ENCODE results near the gene GMEB1. TPM values are rescaled to one million over a fixed set of nuclear protein-coding genes. Genes with fewer than 3 reads are reported as not detected.
"Not testable (repeated sequence)": the region's sequence is repeated elsewhere in the genome, so short reads cannot be mapped to it uniquely, and the experiment has no call there.

GMEB1 gene
- polyA plus RNA-seq, 1 donor (not counting 4 experiments of a cell fraction or from before 2014, with no cell fraction given): 6.0 TPM

DNA sequence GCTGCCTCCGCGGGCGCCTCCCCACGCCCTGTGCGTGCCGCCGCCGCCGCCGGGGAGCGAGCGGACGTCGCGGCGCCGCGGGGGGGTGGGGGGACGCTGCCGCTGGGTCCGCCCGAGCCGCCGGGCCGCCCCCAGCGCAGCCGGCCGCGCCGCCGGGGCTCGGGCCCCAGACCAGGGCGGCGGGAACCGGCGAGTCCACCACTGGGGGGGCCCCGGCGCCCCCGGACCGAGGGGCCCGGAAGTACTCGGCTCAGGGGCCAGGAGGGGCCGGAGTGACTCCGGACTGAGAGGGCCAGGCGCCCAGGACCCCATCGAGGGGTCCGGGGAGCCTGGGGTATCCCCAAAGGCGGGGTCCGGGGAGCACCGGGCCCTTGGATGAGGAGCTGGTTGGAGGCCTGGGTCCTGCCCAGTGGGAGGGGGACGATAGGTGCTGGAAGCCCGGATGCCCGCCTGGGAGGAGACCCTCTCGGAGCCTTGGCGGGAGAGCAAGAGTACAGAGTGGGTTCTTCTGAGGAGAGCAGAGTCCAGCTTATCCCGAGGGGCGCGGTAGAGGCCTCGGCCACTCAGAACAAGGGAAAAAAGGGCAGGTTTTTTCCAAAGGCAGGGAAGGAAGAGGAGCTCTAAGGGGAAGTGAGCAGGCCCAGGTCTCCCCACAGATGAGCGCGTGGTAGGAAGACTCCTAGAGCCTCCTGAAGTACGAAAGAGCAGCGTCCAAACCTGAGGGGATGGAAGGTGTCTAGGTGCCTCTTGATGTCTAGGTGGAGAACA, 556 bp downstream of the GMEB1 start:
- peak overlapping the region; percentile 88 for H3K9ac ChIP-seq (ENCODE audit: control insufficient read depth, extremely low read depth, insufficient read depth, low read length)
- peak; percentile 21 for DNase-seq (ENCODE audit: low read depth, low spot score)
- dilution Hi-C loops (cut with MboI; ENCODE audit: extremely low pct_ligation_motif_present, low sequenced_read_pairs): no loop called here
- H3K4me3 ChIP-seq (ENCODE audit: control insufficient read depth in 2 of 3, extremely low read depth in 1 of 3, insufficient read depth in 2 of 3, low read depth in 1 of 3, low read length in 3 of 3): peak overlapping the region; percentile 69 to 90 (median 76)
- no peaks in the 10 kb centered on the region for H3K36me3 ChIP-seq (ENCODE audit: control insufficient read depth in 2 of 2, extremely low read depth in 1 of 2, insufficient read depth in 2 of 2, low read length in 2 of 2)
- H3K27ac ChIP-seq (ENCODE audit: control insufficient read depth, insufficient read depth, low read length): peak overlapping the region; percentile 75
- H3K4me2 ChIP-seq (ENCODE audit: control insufficient read depth, extremely low read depth, insufficient read depth, low read depth, low read length): peak overlapping the region; percentile 90
- H4K20me1 ChIP-seq (ENCODE audit: control insufficient read depth, extremely low read depth, insufficient read depth, low read length): no peaks in the 10 kb centered on the region
- peaks cover 20% of the 10 kb centered on the region for H3K79me2 ChIP-seq (ENCODE audit: control insufficient read depth, insufficient read depth, low read length)
- TF ChIP-seq EZH2 (IDR thresholded peaks at IDR 0.05; ENCODE audit: low read length): no peak
- TF ChIP-seq, protein P1, sequence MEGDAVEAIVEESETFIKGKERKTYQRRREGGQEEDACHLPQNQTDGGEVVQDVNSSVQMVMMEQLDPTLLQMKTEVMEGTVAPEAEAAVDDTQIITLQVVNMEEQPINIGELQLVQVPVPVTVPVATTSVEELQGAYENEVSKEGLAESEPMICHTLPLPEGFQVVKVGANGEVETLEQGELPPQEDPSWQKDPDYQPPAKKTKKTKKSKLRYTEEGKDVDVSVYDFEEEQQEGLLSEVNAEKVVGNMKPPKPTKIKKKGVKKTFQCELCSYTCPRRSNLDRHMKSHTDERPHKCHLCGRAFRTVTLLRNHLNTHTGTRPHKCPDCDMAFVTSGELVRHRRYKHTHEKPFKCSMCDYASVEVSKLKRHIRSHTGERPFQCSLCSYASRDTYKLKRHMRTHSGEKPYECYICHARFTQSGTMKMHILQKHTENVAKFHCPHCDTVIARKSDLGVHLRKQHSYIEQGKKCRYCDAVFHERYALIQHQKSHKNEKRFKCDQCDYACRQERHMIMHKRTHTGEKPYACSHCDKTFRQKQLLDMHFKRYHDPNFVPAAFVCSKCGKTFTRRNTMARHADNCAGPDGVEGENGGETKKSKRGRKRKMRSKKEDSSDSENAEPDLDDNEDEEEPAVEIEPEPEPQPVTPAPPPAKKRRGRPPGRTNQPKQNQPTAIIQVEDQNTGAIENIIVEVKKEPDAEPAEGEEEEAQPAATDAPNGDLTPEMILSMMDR (optimal IDR thresholded peaks at IDR 0.05 in 1 of 3, IDR thresholded peaks at IDR 0.05 in 1 of 3, conservative IDR thresholded peaks at IDR 0.05 in 1 of 3; ENCODE audit: extremely low read depth in 1 of 3, insufficient read depth in 2 of 3, low read length in 3 of 3): no peak
- H3K27me3 ChIP-seq (ENCODE audit: control insufficient read depth, extremely low read depth, insufficient read depth, low read length): no peaks in the 10 kb centered on the region
- no peaks in the 10 kb centered on the region for H3K9me1 ChIP-seq (ENCODE audit: control insufficient read depth, extremely low read depth, insufficient read depth, low read length)
- peak overlapping the region; percentile 59 for H2AFZ ChIP-seq (ENCODE audit: control insufficient read depth, low read length)
- peaks cover 8% of the 10 kb centered on the region for H3K4me1 ChIP-seq (ENCODE audit: control insufficient read depth, extremely low read depth, insufficient read depth, low read length)
- H3K9me3 ChIP-seq (ENCODE audit: control insufficient read depth, low read depth, low read length): no peaks in the 10 kb centered on the region
- peak; percentile 23 for FAIRE-seq

DNA sequence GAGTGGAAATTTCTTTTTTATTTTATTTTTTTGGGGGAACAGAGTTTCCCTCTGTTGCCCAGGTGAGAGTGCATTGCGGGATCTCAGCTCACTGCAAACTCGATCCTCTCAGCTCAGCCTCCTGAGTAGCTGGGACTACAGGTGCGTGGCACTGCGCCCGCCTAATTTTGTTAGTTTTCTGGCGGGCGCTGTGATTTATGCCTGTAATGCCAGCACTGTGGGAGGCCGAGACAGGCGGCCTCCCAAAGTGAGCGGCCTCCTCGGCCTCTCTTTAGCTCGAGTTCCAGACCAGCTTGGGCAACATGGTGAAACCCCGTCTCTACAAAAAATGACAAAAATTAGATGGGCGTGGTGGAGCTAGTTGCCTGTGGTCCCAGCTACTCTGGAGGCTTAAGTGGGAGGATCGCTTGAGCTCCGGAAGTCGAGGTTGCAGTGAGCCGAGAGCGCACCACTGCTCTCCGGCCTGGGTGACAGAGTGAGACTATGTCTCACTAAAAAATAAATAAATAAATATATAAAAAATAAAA, 2.7 kb downstream of the GMEB1 start:
- no peak overlapping the region for H3K4me3 ChIP-seq (ENCODE audit: control insufficient read depth in 2 of 3, extremely low read depth in 1 of 3, insufficient read depth in 2 of 3, low read depth in 1 of 3, low read length in 3 of 3)
- no peak overlapping the region for H3K27ac ChIP-seq (ENCODE audit: control insufficient read depth, insufficient read depth, low read length)
- H3K79me2 ChIP-seq (ENCODE audit: control insufficient read depth, insufficient read depth, low read length): peaks cover 22% of the 10 kb centered on the region
- no peaks in the 10 kb centered on the region for H3K36me3 ChIP-seq (ENCODE audit: control insufficient read depth in 2 of 2, extremely low read depth in 1 of 2, insufficient read depth in 2 of 2, low read length in 2 of 2)
- no peaks in the 10 kb centered on the region for H4K20me1 ChIP-seq (ENCODE audit: control insufficient read depth, extremely low read depth, insufficient read depth, low read length)
- H3K9me3 ChIP-seq (ENCODE audit: control insufficient read depth, low read depth, low read length): no peaks in the 10 kb centered on the region
- no peak overlapping the region for H3K4me2 ChIP-seq (ENCODE audit: control insufficient read depth, extremely low read depth, insufficient read depth, low read depth, low read length)
- H3K27me3 ChIP-seq (ENCODE audit: control insufficient read depth, extremely low read depth, insufficient read depth, low read length): no peaks in the 10 kb centered on the region
- no peak for FAIRE-seq
- TF ChIP-seq EZH2 (IDR thresholded peaks at IDR 0.05; ENCODE audit: low read length): no peak
- TF ChIP-seq, protein P1 (optimal IDR thresholded peaks at IDR 0.05 in 1 of 3, IDR thresholded peaks at IDR 0.05 in 1 of 3, conservative IDR thresholded peaks at IDR 0.05 in 1 of 3; ENCODE audit: extremely low read depth in 1 of 3, insufficient read depth in 2 of 3, low read length in 3 of 3): no peak
- peaks cover 8% of the 10 kb centered on the region for H3K4me1 ChIP-seq (ENCODE audit: control insufficient read depth, extremely low read depth, insufficient read depth, low read length)
- H3K9ac ChIP-seq (ENCODE audit: control insufficient read depth, extremely low read depth, insufficient read depth, low read length): no peak overlapping the region
- no peaks in the 10 kb centered on the region for H3K9me1 ChIP-seq (ENCODE audit: control insufficient read depth, extremely low read depth, insufficient read depth, low read length)
- dilution Hi-C loops (cut with MboI; ENCODE audit: extremely low pct_ligation_motif_present, low sequenced_read_pairs): no loop called here
- H2AFZ ChIP-seq (ENCODE audit: control insufficient read depth, low read length): no peak overlapping the region
- no peak for DNase-seq (ENCODE audit: low read depth, low spot score)

DNA sequence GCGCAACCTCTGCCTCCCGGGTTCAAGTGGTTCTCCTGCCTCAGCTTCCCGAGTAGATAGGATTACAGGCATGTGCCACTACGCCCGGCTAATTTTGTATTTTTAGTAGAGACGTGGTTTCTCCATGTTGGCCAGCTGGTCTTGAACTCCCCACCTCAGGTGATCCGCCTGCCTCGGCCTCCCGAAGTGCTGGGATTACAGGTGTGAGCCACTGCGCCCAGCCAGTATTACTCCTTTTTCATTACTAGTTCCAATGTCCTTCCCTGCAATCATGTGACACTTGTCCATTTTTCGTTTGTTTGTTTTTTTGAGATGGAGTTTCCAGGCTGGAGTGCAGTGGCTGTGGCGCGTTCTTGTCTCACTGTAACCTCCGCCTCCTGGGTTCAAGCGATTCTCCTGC, 4.4 kb downstream of the GMEB1 start:
- H3K9me1 ChIP-seq (ENCODE audit: control insufficient read depth, extremely low read depth, insufficient read depth, low read length); FAIRE-seq; H3K36me3 ChIP-seq (ENCODE audit: control insufficient read depth in 2 of 2, extremely low read depth in 1 of 2, insufficient read depth in 2 of 2, low read length in 2 of 2); DNase-seq (ENCODE audit: low read depth, low spot score); H4K20me1 ChIP-seq (ENCODE audit: control insufficient read depth, extremely low read depth, insufficient read depth, low read length); H3K27me3 ChIP-seq (ENCODE audit: control insufficient read depth, extremely low read depth, insufficient read depth, low read length); H3K9me3 ChIP-seq (ENCODE audit: control insufficient read depth, low read depth, low read length); H3K27ac ChIP-seq (ENCODE audit: control insufficient read depth, insufficient read depth, low read length); H3K4me2 ChIP-seq (ENCODE audit: control insufficient read depth, extremely low read depth, insufficient read depth, low read depth, low read length); H3K4me3 ChIP-seq (ENCODE audit: control insufficient read depth in 2 of 3, extremely low read depth in 1 of 3, insufficient read depth in 2 of 3, low read depth in 1 of 3, low read length in 3 of 3); H3K9ac ChIP-seq (ENCODE audit: control insufficient read depth, extremely low read depth, insufficient read depth, low read length); H3K4me1 ChIP-seq (ENCODE audit: control insufficient read depth, extremely low read depth, insufficient read depth, low read length); H2AFZ ChIP-seq (ENCODE audit: control insufficient read depth, low read length); dilution Hi-C loops (cut with MboI; ENCODE audit: extremely low pct_ligation_motif_present, low sequenced_read_pairs): not testable (repeated sequence)
- peaks cover 22% of the 10 kb centered on the region for H3K79me2 ChIP-seq (ENCODE audit: control insufficient read depth, insufficient read depth, low read length)
